ENCODE results near the gene VPS51. TPM values are rescaled to one million over a fixed set of nuclear protein-coding genes. Genes with fewer than 3 reads are reported as not detected.

The VPS51 gene
- total and polyA plus RNA-seq, 11 donors = 78.4 to 165 (median 101) TPM

DNA sequence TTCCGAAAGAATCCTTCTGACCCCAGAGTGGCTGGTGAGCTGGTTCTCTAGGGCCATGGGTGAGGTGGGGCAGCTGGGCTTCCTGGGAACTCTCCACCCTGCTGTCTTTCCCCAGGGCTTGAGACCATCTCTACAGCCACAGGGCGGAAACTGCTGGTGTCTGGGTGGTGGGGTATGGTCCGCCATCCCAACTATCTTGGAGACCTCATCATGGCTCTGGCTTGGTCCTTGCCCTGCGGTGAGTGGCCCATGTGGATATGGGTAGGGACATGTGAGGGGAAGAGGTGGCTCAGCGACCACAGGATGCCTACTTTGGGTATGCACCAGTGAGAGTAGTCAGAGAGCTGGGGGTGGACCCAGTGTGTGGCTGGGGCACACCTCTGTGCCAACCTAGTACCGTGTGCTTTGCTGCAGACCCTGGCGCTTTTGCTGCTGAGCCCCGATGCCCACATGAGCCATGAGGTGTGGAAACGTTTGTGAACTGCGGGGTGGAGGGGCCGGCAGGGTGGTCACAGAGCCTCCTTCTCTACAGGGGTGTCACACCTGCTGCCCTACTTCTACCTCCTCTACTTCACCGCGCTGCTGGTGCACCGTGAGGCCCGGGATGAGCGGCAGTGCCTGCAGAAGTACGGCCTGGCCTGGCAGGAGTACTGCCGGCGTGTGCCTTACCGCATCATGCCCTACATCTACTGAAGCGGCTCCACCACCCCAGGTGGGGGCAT is 19.5 kb downstream of the VPS51 start:
- H3K27me3 ChIP-seq = peaks cover 0 to 5% (median 0%) of the 10 kb centered on the region in 9 donors
- ATAC-seq = no peak
- WGBS, 4 donors = 89 to 95% (median 93%) methylated on average over 17 to 21 of the region's 21 CpGs
- peaks cover 0 to 38% (median 27%) of the 10 kb centered on the region in 9 donors for H3K36me3 ChIP-seq
- peak in 2 of 5 donors; percentile 8 to 25 for DNase-seq
- no peak overlapping the region for H3K27ac ChIP-seq
- no peaks in the 10 kb centered on the region for H3K9me3 ChIP-seq
- TF ChIP-seq, protein P1, sequence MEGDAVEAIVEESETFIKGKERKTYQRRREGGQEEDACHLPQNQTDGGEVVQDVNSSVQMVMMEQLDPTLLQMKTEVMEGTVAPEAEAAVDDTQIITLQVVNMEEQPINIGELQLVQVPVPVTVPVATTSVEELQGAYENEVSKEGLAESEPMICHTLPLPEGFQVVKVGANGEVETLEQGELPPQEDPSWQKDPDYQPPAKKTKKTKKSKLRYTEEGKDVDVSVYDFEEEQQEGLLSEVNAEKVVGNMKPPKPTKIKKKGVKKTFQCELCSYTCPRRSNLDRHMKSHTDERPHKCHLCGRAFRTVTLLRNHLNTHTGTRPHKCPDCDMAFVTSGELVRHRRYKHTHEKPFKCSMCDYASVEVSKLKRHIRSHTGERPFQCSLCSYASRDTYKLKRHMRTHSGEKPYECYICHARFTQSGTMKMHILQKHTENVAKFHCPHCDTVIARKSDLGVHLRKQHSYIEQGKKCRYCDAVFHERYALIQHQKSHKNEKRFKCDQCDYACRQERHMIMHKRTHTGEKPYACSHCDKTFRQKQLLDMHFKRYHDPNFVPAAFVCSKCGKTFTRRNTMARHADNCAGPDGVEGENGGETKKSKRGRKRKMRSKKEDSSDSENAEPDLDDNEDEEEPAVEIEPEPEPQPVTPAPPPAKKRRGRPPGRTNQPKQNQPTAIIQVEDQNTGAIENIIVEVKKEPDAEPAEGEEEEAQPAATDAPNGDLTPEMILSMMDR (IDR thresholded peaks at IDR 0.05) = no peak
- TF ChIP-seq POLR2A (IDR thresholded peaks at IDR 0.05) = no peak
- no peak overlapping the region for H3K4me3 ChIP-seq
- intact Hi-C loops (cut with DNase I) = loop anchor here (5.0 to 10.0 kb wide), 9 partner anchors 69 to 341 kb away; partner anchors contain the start of genes ARL2 (in 5 of the 10), CDC42BPG (in 2 of the 10), CAPN1 (in 1 of the 10) and DPF2 (in 1 of the 10)
- H3K4me1 ChIP-seq = peaks cover 0 to 71% (median 47%) of the 10 kb centered on the region in 12 donors

DNA sequence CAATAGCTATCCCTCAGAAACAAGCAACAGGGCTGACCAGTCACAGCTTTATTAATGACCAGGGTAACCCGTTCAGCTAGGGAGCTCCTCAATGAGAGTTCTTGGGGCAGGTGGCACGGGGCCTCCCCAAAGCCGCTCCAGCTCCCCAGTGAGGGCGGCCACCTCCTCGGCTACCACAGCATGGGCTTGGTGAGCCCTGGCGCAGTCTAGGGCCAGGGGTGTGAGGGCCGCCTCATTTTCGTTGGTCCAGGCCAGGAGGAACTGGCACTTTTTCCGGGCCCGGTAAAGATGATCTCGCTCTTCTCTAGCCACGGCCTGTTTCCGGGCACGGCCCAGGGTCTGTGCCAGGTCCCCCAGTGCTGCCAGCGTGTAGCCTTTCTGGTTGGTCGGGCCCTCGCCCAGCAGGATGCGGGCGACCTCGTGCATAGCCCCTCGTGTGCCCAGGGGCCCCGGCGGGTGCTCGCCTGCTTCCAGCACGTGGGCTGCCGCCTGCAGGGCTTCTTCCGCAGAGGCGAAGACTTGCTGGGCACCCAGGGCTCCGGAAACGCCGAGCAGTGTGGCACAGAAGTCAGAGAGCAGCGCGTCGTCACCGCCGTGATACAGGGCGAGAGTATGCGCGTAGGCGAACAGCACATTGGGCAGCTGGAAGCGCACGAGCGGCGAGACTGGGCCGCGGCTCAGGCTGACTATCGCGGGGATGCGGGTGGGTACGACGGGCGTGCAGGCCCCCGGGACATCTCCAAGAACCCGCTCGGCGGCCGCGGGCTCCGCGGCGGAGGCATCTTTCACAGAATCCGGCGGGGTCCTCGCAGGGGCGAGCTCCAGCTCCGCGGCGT is 20.6 kb downstream of the VPS51 start:
- Histone ChIP-seq H3K27me3 (peaks cover 0 to 5% (median 0%) of the 10 kb centered on the region in 9 donors), H3K27ac (peak overlapping the region; percentile 71 to 93 (median 84)), H3K36me3 (peaks cover 0 to 45% (median 33%) of the 10 kb centered on the region in 9 donors), H3K4me3 (peak overlapping the region; percentile 67 to 99 (median 88)), H3K9me3 (no peaks in the 10 kb centered on the region), H3K4me1 (peaks cover 0 to 71% (median 46%) of the 10 kb centered on the region in 12 donors)
- peak in 1 of 4 donors; percentile 2 for ATAC-seq
- WGBS, 4 donors = 21 to 35% (median 27%) methylated on average over 37 to 68 of the region's 68 CpGs
- intact Hi-C loops (cut with DNase I) = loop anchor here (1.0 to 10.0 kb wide), 10 partner anchors 20 to 342 kb away; partner anchors contain the start of genes ARL2 (in 5 of the 10), CDC42BPG (in 2 of the 10), CAPN1 (in 1 of the 10) and DPF2 (in 1 of the 10)
- DNase-seq = peak in 3 of 5 donors; percentile 20 to 48 (median 47)
- no peak for TF ChIP-seq POLR2A (IDR thresholded peaks at IDR 0.05)
- TF ChIP-seq, protein P1 (IDR thresholded peaks at IDR 0.05) = no peak

DNA sequence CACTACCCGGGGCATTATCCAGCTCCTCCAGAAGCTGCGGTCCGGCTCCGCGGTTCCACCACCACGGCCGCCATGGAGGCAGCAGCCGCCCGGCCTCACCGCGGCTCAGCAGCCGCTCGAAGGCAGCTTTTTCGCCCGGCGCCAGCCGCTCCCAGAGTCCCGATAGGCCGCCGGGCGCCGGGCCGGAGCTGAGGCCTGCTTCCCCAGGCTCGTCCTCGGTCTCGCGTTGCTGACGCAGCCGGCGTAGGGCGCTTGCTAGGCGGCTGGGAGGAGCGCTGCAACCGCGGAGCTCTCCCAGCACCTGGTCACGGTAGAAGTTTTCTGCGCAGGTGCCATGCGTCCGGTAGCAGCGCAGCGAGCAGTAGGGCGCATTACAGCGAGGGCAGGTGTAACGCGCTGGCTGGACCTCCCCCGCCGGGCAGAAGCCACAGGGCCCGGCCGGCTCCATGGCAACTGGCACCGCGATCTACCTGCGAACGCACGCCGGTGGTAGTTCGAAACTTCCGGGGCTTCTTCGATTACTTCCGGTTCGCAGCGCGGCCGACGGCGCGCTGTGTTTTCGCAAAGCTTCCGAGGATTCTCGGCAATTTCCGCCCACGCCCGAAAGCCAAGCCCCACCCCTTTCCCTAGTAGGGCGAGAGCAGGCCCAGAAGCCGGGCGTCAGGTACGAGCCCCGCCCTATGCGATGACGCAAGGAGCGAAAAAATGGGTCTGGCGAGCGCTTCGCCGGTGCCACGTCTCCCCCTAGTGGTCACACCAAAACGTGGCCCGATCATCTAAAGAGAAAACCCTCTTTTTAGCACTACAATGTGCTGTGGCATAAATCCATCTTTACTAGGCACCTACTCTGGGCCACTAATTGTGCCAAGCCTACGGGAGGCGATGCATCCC is 21.4 kb downstream of the VPS51 start, which contains the start of gene ZNHIT2:
Gene ZNHIT2 (minus strand): TSS at position 496 of the 891 bp plus-strand sequence. CDS start 48 bp downstream, at position 448.
- peaks cover 0 to 5% (median 0%) of the 10 kb centered on the region in 9 donors for H3K27me3 ChIP-seq
- H3K4me1 ChIP-seq = peaks cover 0 to 63% (median 40%) of the 10 kb centered on the region in 12 donors
- TF ChIP-seq, protein P1 (IDR thresholded peaks at IDR 0.05) = peak; percentile 91 to 99 (median 96)
- TF ChIP-seq POLR2A (IDR thresholded peaks at IDR 0.05) = peak in 1 of 2 donors; percentile 55
- WGBS, 4 donors = 0 to 1% (median 0%) methylated on average over 30 to 89 of the region's 89 CpGs
- peaks cover 0 to 45% (median 33%) of the 10 kb centered on the region in 9 donors for H3K36me3 ChIP-seq
- H3K9me3 ChIP-seq = no peaks in the 10 kb centered on the region
- intact Hi-C loops (cut with DNase I) = loop anchor here (1.0 to 10.0 kb wide), 13 partner anchors 21 to 343 kb away; partner anchors contain the start of genes ARL2 (in 6 of the 10), CDC42BPG (in 2 of the 10), CAPN1 (in 1 of the 10) and DPF2 (in 1 of the 10)
- DNase-seq (peak; percentile 99 to 100 (median 99)), ATAC-seq (peak; percentile 82 to 89 (median 86))
- H3K27ac ChIP-seq = peak within 1 kb of the TSS; percentile 71 to 93 (median 84)
- peak within 1 kb of the TSS; percentile 67 to 99 (median 88) for H3K4me3 ChIP-seq
